Measurements from ENCODE around the gene MAEL. TPM values are rescaled to one million over a fixed set of nuclear protein-coding genes. Genes with fewer than 3 reads are reported as not detected.

Gene MAEL
- total and polyA plus RNA-seq, 2 of the 13 experiments (the other 11 are each of a cell fraction or from before 2014, with no cell fraction given), result not detected

DNA sequence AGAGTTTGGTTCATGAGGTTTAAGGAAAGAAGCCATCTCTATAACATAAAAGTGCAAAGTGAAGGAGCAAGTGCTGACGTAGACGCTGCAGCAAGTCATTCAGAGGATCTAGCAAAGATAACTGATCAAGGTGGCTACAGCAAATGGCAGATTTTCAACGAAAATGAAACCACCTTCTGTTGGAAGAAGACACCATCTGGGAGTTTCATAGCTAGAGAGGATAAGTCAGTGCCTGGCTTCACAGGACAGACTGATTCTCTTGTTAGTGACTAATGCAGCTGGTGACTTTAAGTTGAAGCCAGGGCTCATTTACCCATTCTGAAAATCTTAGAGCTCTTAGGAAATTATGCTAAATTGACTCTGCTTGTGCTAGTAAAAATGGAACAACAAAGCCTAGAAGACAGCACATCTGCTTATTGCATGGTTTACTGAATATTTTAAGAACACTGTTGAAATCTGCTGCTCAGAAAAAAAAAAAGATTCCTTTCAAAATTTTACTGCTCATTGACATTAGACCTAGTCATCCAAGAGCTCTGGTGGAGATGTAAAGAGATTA, 10.5 kb downstream of the MAEL start:
- in situ Hi-C loops (cut with HindIII; ENCODE audit: extremely low pct_ligation_motif_present, low pct_unique_long_range_greater_than_20kb), result no loop called here

DNA sequence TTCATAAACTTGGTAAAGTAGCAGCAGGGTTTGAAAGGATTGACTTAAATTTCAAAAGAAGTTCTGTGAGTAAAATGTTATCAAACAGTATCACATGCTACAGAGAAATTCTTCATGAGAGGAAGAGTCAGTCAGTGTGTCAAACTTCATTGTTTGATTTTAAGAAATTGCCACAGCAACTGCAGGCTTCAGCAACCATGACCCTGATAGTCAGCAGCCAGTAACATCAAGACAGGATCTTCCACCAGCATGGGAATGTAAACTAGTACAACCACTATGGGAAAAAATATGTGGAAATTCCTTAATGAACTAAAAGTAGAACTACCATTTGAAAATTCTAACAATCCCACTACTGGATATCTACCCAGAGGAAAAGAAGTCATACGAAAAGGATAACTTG, 11.5 kb downstream of the MAEL start:
- no peak overlapping the region for H2AFZ ChIP-seq (ENCODE audit: low read length)
- 29% methylated on average over 1 of the region's 1 CpG for WGBS (ENCODE audit: low lambda C conversion rate)
- no peaks in the 10 kb centered on the region for H3K27me3 ChIP-seq (ENCODE audit: control insufficient read depth in 1 of 2, insufficient read depth in 2 of 2, low read length in 2 of 2)
- no peak for FAIRE-seq
- no peaks in the 10 kb centered on the region for H3K79me2 ChIP-seq (ENCODE audit: insufficient read depth, low read length)
- no peak overlapping the region for H3K27ac ChIP-seq (ENCODE audit: extremely low read length, insufficient read depth, low read length)
- no peak overlapping the region for H3K4me2 ChIP-seq (ENCODE audit: low read depth, low read length)
- POLR2A ChIA-PET, result no interaction called here
- intact Hi-C loops (cut with micrococcal nuclease; ENCODE audit: unreplicated experiment) (no loop called here), in situ Hi-C loops (cut with HindIII; ENCODE audit: extremely low pct_ligation_motif_present, low pct_unique_long_range_greater_than_20kb) (no loop called here)
- H3K9me3 ChIP-seq (ENCODE audit: low read length), result no peaks in the 10 kb centered on the region
- ATAC-seq, result no peak
- BruUV-seq (replicated peaks), result no TSS peak
- H3K4me3 ChIP-seq (replicated peaks in 1 of 3; ENCODE audit: insufficient read depth in 1 of 3, low read depth in 2 of 3, low read length in 3 of 3), result no peak overlapping the region
- CTCF ChIA-PET (ENCODE audit: low intra/inter-chr PET ratio, low total read pairs), result no interaction called here
- DNase-seq (ENCODE audit: low spot score), result no peak
- H4K20me1 ChIP-seq (ENCODE audit: insufficient read depth, low read length), result no peaks in the 10 kb centered on the region
- H3K36me3 ChIP-seq (replicated peaks in 1 of 2; ENCODE audit: control insufficient read depth in 1 of 2, insufficient read depth in 2 of 2, low read length in 2 of 2), result no peaks in the 10 kb centered on the region
- no peaks in the 10 kb centered on the region for H3K4me1 ChIP-seq (ENCODE audit: insufficient read depth, low read length)
- H3K9ac ChIP-seq (ENCODE audit: insufficient read depth, low read depth, low read length), result no peak overlapping the region
- TF ChIP-seq ARID2 (CRISPR knock-in tag; IDR thresholded peaks at IDR 0.05; ENCODE audit: borderline replicate concordance) (no peak), MAFK (conservative IDR thresholded peaks at IDR 0.05 in 1 of 2, IDR thresholded peaks at IDR 0.05 in 1 of 2; ENCODE audit: low read length in 2 of 2) (no peak), U2AF2 (IDR thresholded peaks at IDR 0.05; ENCODE audit: low read depth, low read length) (no peak), ZNF335 (CRISPR knock-in tag; IDR thresholded peaks at IDR 0.05) (no peak), POLR2AphosphoS5 (IDR thresholded peaks at IDR 0.05; ENCODE audit: low read depth, low read length) (no peak)
- TF ChIP-seq, protein P1, sequence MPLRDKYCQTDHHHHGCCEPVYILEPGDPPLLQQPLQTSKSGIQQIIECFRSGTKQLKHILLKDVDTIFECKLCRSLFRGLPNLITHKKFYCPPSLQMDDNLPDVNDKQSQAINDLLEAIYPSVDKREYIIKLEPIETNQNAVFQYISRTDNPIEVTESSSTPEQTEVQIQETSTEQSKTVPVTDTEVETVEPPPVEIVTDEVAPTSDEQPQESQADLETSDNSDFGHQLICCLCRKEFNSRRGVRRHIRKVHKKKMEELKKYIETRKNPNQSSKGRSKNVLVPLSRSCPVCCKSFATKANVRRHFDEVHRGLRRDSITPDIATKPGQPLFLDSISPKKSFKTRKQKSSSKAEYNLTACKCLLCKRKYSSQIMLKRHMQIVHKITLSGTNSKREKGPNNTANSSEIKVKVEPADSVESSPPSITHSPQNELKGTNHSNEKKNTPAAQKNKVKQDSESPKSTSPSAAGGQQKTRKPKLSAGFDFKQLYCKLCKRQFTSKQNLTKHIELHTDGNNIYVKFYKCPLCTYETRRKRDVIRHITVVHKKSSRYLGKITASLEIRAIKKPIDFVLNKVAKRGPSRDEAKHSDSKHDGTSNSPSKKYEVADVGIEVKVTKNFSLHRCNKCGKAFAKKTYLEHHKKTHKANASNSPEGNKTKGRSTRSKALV (CRISPR knock-in tag; IDR thresholded peaks at IDR 0.05), result no peak
- TF ChIP-seq, protein P2, sequence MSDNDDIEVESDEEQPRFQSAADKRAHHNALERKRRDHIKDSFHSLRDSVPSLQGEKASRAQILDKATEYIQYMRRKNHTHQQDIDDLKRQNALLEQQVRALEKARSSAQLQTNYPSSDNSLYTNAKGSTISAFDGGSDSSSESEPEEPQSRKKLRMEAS (IDR thresholded peaks at IDR 0.05), result no peak
- TF ChIP-seq, protein P3, sequence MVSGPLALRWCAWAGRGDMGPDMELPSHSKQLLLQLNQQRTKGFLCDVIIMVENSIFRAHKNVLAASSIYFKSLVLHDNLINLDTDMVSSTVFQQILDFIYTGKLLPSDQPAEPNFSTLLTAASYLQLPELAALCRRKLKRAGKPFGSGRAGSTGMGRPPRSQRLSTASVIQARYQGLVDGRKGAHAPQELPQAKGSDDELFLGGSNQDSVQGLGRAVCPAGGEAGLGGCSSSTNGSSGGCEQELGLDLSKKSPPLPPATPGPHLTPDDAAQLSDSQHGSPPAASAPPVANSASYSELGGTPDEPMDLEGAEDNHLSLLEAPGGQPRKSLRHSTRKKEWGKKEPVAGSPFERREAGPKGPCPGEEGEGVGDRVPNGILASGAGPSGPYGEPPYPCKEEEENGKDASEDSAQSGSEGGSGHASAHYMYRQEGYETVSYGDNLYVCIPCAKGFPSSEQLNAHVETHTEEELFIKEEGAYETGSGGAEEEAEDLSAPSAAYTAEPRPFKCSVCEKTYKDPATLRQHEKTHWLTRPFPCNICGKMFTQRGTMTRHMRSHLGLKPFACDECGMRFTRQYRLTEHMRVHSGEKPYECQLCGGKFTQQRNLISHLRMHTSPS (CRISPR knock-in tag; IDR thresholded peaks at IDR 0.05; ENCODE audit: low read depth), result no peak

More for the DNA sequence above, 10.5 kb downstream of the MAEL start:
- Histone ChIP-seq H3K4me3 (replicated peaks in 1 of 3; ENCODE audit: insufficient read depth in 1 of 3, low read depth in 2 of 3, low read length in 3 of 3) (no peak overlapping the region), H3K79me2 (ENCODE audit: insufficient read depth, low read length) (no peaks in the 10 kb centered on the region), H3K9me3 (ENCODE audit: low read length) (no peaks in the 10 kb centered on the region), H4K20me1 (ENCODE audit: insufficient read depth, low read length) (no peaks in the 10 kb centered on the region), H2AFZ (ENCODE audit: low read length) (no peak overlapping the region), H3K27me3 (ENCODE audit: control insufficient read depth in 1 of 2, insufficient read depth in 2 of 2, low read length in 2 of 2) (no peaks in the 10 kb centered on the region; a peak in 1 of 5 replicates), H3K36me3 (replicated peaks in 1 of 2; ENCODE audit: control insufficient read depth in 1 of 2, insufficient read depth in 2 of 2, low read length in 2 of 2) (no peaks in the 10 kb centered on the region), H3K27ac (ENCODE audit: extremely low read length, insufficient read depth, low read length) (no peak overlapping the region), H3K9ac (ENCODE audit: insufficient read depth, low read depth, low read length) (no peak overlapping the region), H3K4me1 (ENCODE audit: insufficient read depth, low read length) (no peaks in the 10 kb centered on the region), H3K4me2 (ENCODE audit: low read depth, low read length) (no peak overlapping the region)
- ChIA-PET POLR2A (no interaction called here), CTCF (ENCODE audit: low intra/inter-chr PET ratio, low total read pairs) (no interaction called here)
- no peak for TF ChIP-seq TEAD2 (CRISPR knock-in tag; IDR thresholded peaks at IDR 0.05)
- TF ChIP-seq, protein P4, sequence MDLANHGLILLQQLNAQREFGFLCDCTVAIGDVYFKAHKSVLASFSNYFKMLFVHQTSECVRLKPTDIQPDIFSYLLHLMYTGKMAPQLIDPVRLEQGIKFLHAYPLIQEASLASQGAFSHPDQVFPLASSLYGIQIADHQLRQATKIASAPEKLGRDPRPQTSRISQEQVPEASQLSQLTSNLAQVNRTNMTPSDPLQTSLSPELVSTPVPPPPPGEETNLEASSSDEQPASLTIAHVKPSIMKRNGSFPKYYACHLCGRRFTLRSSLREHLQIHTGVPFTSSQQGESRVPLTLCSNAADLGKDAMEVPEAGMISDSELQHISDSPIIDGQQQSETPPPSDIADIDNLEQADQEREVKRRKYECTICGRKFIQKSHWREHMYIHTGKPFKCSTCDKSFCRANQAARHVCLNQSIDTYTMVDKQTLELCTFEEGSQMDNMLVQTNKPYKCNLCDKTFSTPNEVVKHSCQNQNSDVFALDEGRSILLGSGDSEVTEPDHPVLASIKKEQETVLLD (CRISPR knock-in tag; IDR thresholded peaks at IDR 0.05; ENCODE audit: low read depth), result no peak
- no peak for TF ChIP-seq ZFP37 (CRISPR knock-in tag; IDR thresholded peaks at IDR 0.05; ENCODE audit: borderline replicate concordance)
- TF ChIP-seq ZNF549 (CRISPR knock-in tag; IDR thresholded peaks at IDR 0.05), result no peak
- no peak for TF ChIP-seq CHD2 (IDR thresholded peaks at IDR 0.05; ENCODE audit: low read depth, low read length)
- BruUV-seq (replicated peaks), result no TSS peak
- intact Hi-C loops (cut with micrococcal nuclease; ENCODE audit: unreplicated experiment), result no loop called here
- no peak for ATAC-seq
- WGBS (ENCODE audit: low lambda C conversion rate), result 25% methylated on average over 3 of the region's 3 CpGs
- no peak for FAIRE-seq
- no peak for DNase-seq (ENCODE audit: low spot score)

Data from HepG2 (cell line).